Measurements from ENCODE around the gene HIPK4.

Gene HIPK4

GRCh38 chr19:40369797-40370196 is 20.2 kb downstream of the HIPK4 start:
- H3K4me3 ChIP-seq (ENCODE audit: low read depth, low read length), result no peak overlapping the region
- TF ChIP-seq CTCF (IDR thresholded peaks at IDR 0.05; ENCODE audit: borderline replicate concordance, insufficient read depth, low read depth, low read length), result no peak

GRCh38 chr19:40367577-40368434 is 22.2 kb downstream of the HIPK4 start:
- no peak for TF ChIP-seq CTCF (IDR thresholded peaks at IDR 0.05; ENCODE audit: borderline replicate concordance, insufficient read depth, low read depth, low read length)
- H3K4me3 ChIP-seq (ENCODE audit: low read depth, low read length), result no peak overlapping the region

GRCh38 chr19:40366697-40367561 is 23.1 kb downstream of the HIPK4 start:
- TF ChIP-seq CTCF (IDR thresholded peaks at IDR 0.05; ENCODE audit: borderline replicate concordance, insufficient read depth, low read depth, low read length), result no peak
- H3K4me3 ChIP-seq (ENCODE audit: low read depth, low read length), result no peak overlapping the region

- peak overlapping the region; percentile 38 for H3K4me3 ChIP-seq (ENCODE audit: low read depth, low read length)
- no peak for TF ChIP-seq CTCF (IDR thresholded peaks at IDR 0.05; ENCODE audit: borderline replicate concordance, insufficient read depth, low read depth, low read length)
Measured at GRCh38 chr19:40365613-40366401, 24.2 kb downstream of the HIPK4 start.

GRCh38 chr19:40365010-40365409 is 25.0 kb downstream of the HIPK4 start:
- H3K4me3 ChIP-seq (ENCODE audit: low read depth, low read length), result no peak overlapping the region
- no peak for TF ChIP-seq CTCF (IDR thresholded peaks at IDR 0.05; ENCODE audit: borderline replicate concordance, insufficient read depth, low read depth, low read length)

- no peak for TF ChIP-seq CTCF (IDR thresholded peaks at IDR 0.05; ENCODE audit: borderline replicate concordance, insufficient read depth, low read depth, low read length)
Measured at GRCh38 chr19:40363069-40363468, 26.9 kb downstream of the HIPK4 start.

More at GRCh38 chr19:40363069-40363468, 26.9 kb downstream of the HIPK4 start:
- H3K4me3 ChIP-seq (ENCODE audit: low read depth, low read length), result no peak overlapping the region

Data from GM12875 (cell line).